GM21576 (cell line): Measurements from ENCODE around the gene CD37.
"Not testable (repeated sequence)": the region's sequence is repeated elsewhere in the genome, so short reads cannot be mapped to it uniquely, and the experiment has no call there.

Experiments
- ATAC-seq: cut with Tn5 transposase; IDR thresholded peaks from one replicate; pipeline ENCODE4 v1.9.1; 2021; ENCODE audit warnings: mild to moderate bottlenecking, moderate library complexity; ENCODE audit not compliant: unreplicated experiment

The CD37 gene

DNA sequence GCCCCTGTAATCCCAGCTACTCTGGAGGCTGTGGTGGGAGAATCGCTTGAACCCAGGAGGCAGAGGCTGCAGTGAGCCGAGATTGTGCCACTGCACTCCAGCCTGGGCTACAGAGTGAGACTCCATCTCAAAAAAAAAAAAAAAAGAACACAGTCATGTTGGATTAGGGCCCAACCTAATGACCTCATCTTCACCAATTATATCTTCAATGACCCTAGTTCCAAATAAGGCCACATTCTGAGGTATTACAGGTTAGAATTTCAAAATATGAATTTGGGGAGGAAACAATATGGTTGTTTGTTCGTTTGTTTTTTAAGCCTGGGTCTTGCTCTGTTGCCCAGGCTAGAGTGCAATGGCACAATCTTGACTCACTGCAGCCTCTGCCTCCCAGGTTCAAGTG lies 38.0 kb downstream of the CD37 start:
- ATAC-seq = not testable (repeated sequence)

DNA sequence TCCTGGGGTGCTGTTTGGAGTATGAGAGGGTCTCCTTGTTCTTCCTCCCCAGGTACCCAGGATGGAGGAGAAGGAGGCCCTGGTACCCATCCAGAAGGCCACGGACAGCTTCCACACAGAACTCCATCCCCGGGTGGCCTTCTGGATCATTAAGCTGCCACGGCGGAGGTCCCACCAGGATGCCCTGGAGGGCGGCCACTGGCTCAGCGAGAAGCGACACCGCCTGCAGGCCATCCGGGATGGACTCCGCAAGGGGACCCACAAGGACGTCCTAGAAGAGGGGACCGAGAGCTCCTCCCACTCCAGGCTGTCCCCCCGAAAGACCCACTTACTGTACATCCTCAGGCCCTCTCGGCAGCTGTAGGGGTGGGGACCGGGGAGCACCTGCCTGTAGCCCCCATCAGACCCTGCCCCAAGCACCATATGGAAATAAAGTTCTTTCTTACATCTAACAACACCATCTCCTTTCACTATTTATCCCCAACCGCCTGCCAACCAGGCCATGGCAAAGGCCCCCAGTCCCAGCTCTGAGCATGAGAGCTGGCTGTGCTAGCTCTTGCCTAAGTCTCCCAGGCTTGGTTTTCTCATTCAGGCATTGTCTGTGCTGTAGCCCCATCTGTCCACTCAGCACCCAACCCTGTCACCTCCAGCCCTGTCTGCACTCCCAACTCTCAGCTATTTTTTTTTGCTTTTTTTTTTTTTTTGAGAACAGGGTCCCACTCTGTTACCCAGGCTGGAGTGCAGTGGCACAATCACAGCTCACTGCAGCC lies 39.6 kb downstream of the CD37 start:
- ATAC-seq = no peak

GRCh38 chr19:49378512-49378911 lies 43.3 kb downstream of the CD37 start:
- ATAC-seq = no peak

DNA sequence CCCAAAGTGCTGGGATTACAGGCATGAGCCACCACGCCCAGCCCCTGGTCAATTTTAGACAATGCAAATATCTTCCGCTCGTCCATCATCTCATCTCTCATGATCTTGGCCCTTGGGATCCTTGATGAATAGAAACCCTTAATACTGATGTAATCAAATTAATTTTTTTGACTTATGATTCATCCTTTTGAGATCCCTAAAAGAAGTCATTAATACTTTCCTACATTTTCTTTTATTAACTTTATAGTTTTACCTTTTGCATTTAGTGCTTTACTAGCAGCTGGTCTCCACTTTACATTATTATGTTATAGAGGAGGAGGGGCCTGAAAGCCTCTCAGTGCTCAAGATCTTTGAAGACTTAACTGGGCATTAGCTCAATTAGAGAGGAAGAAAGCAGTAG lies 45.2 kb downstream of the CD37 start:
- no peak for ATAC-seq

DNA sequence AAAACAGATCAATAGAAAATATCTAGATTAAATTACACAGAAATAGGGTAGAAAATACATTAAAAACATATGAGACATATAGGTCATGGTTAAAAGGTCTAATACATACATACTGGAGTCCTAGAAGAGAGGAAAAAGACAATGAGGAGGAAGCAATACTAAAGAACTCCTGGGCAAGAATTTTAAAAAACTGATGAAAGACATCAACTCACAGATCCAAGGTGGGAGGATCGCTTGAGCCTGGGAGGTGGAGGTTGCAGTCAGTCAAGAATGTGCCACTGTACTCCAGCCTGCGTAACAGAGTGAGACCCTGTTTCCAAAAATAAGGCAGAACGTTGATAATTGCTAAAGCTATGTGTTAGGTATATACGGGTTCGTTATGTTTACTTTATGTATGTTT lies 47.4 kb downstream of the CD37 start:
- ATAC-seq = no peak

DNA sequence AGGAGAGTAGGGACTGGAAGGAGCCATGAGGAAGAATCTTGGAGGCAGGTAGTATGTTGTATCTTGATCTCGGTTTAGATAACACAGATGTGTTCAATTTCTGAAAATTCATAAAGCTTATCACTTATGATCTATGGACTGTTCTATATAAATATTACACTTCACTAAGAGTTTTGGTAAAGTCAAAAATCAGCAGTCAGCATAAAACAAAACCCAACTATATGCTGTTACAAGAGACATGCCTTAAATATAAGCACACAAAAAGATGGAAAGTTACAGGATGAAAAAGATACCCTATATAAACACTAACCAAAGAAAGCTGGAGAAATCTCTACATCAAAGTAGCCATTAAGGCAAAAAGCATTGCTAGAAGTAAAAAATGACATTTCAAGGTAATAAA lies 48.4 kb downstream of the CD37 start:
- ATAC-seq = no peak

DNA sequence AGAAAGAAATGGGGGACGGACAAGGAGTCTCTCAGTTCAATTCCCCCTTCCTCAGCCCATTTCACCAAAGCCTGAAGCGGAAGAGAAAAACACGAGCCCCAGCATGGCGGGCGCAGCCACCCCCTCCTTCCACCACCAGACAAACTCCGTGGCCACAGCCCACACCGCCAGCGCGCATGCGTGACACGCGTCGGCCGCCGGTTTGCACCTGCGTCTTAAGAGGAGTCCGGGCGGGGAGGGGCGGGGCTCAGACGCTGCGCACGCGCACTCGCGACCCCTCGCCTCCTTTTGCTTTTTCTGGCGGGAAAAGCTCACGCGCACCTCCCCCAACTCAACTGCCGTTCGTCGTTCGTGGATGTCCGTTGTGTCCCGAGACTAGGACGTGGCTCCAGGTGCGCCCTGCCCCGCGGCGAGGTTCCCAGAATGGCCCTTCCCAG lies 52.7 kb downstream of the CD37 start, which contains the start of gene KASH5:
KASH5 (plus strand) TSS at position 314 of the 437 bp plus-strand sequence. CDS start 2,635 bp downstream, outside the sequence.
- no peak for ATAC-seq

- no peak for ATAC-seq
Measured at GRCh38 chr19:49389406-49389805, 54.2 kb downstream of the CD37 start.
